ENCODE results near the gene CRLF3.
"Not testable (repeated sequence)": the region's sequence is repeated elsewhere in the genome, so short reads cannot be mapped to it uniquely, and the experiment has no call there.

The CRLF3 gene

DNA sequence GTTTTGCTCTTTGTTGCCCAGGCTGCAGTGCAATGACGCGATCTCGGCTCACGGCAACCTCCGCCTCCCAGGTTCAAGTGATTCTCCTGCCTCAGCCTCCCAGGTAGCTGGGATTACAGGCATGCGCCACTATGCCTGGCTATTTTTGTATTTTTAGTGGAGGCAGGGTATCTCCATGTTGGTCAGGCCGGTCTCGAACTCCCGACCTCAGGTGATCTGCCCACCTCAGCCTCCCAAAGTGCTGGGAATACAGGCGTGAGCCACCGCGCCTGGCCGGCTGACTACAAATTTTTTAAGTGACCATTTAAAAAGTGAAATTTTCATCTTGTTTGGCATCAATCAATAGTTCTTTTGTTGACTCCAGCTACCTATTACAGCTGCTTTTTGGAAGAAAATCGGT is 90.3 kb downstream of the CRLF3 start:
- not testable (repeated sequence) for ATAC-seq

Data from activated CD4-positive, CD25-positive, alpha-beta regulatory T cell treated with anti-CD3 and anti-CD28 coated beads, Interleukin-2, amount 50 U/mL, for 24 hours (primary cell).